ENCODE data around the gene KDM8. TPM values are rescaled to one million over a fixed set of nuclear protein-coding genes. Genes with fewer than 3 reads are reported as not detected.

Gene KDM8
- polyA plus RNA-seq, 1 of the 3 experiments (the other 2 are of a cell fraction) = 3.3 TPM

DNA sequence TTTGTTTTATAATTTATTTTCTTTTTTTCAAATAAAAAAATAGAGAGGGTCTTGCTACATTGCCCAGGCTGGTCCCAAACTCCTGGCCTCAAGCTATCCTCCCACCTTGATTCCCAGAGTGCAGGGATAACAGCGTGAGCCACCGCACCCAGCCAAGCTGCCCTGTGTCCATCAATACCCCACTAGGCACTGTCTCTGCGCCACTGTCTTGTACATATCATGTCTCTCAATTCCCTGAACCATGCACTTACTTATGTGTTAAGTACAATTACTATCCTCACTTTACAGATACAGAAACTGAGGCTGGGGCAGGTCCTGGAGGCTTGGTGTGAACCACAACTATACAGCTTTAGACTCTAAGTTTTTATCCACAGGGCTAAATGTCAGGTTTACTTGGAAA lies 53.5 kb downstream of the KDM8 start (continued):
- TF ChIP-seq, protein P1, sequence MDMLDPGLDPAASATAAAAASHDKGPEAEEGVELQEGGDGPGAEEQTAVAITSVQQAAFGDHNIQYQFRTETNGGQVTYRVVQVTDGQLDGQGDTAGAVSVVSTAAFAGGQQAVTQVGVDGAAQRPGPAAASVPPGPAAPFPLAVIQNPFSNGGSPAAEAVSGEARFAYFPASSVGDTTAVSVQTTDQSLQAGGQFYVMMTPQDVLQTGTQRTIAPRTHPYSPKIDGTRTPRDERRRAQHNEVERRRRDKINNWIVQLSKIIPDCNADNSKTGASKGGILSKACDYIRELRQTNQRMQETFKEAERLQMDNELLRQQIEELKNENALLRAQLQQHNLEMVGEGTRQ (IDR thresholded peaks at IDR 0.05; ENCODE audit: borderline replicate concordance, low read depth, low read length) = no peak
- TF ChIP-seq MEF2A (IDR thresholded peaks at IDR 0.05; ENCODE audit: borderline replicate concordance, low read depth) (no peak), GABPA (IDR thresholded peaks at IDR 0.05; ENCODE audit: low read depth) (no peak)

DNA sequence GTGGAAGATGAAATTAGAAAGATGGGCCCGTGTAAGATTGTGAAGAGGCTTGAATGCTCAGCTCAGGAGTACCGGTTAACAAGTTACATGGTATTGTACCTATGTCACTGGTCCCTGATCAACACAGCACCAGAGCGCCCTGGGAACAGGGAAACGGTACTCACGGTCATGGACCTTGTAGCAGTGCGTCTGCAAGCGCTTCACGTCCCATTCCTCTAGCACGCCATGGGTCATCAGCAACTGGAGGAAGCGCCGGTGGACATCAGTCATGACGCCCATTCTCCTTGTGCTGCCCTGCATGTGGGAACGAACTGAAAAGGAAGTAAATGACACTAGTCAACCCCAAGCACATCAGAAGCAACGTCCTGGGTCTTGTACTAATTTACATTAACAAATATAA lies 53.9 kb downstream of the KDM8 start:
- H3F3A ChIP-seq (replicated peaks; ENCODE audit: insufficient read depth) = peaks cover 15% of the 10 kb centered on the region
- no peak overlapping the region for H3K9ac ChIP-seq
- H3K27ac ChIP-seq (ENCODE audit: low read depth in 2 of 2, low read length in 1 of 2) = no peak overlapping the region
- H3K9me3 ChIP-seq = no peaks in the 10 kb centered on the region
- no peak overlapping the region for H3K4me3 ChIP-seq (ENCODE audit: low read depth in 2 of 2, low read length in 1 of 2)
- DNase-seq = no peak
- peaks cover 14% of the 10 kb centered on the region; the same call in 1 of the 2 replicates for H3K79me2 ChIP-seq (ENCODE audit: insufficient read depth)
- ChIA-PET POLR2A (no interaction called here), CTCF (interaction anchor here (1.5 to 2.1 kb wide), 2 partner anchors 9 to 22 kb away, joined by 5 to 6 read pairs; no protein-coding TSS in a partner anchor)
- H3K4me2 ChIP-seq = no peak overlapping the region
- no peaks in the 10 kb centered on the region for H4K20me1 ChIP-seq (ENCODE audit: insufficient read depth)
- H3K36me3 ChIP-seq (replicated peaks in 1 of 2; ENCODE audit: control insufficient read depth in 1 of 2, insufficient read depth in 2 of 2, low read length in 1 of 2) = peaks cover 8 to 19% of the 10 kb centered on the region in 2 experiments
- no peaks in the 10 kb centered on the region for H3K27me3 ChIP-seq (ENCODE audit: insufficient read depth)
- peaks cover 0 to 18% of the 10 kb centered on the region in 2 experiments; a peak in 2 of 4 replicates for H3K4me1 ChIP-seq (ENCODE audit: control insufficient read depth in 1 of 2, insufficient read depth in 2 of 2, low read depth in 1 of 2, low read length in 1 of 2)
- H2AFZ ChIP-seq (ENCODE audit: low read depth) = no peak overlapping the region
- WGBS (ENCODE audit: low lambda C conversion rate) = 95% methylated on average over 11 of the region's 14 CpGs
- H3K9me2 ChIP-seq = no peaks in the 10 kb centered on the region
- no peak for TF ChIP-seq MXI1 (IDR thresholded peaks at IDR 0.05; ENCODE audit: low read depth, low read length)
- TF ChIP-seq TEAD4 (IDR thresholded peaks at IDR 0.05; ENCODE audit: borderline replicate concordance, insufficient read depth) = no peak
- TF ChIP-seq EZH2phosphoT487 (IDR thresholded peaks at IDR 0.05; ENCODE audit: borderline replicate concordance, low read depth) = no peak
- TF ChIP-seq, protein P2, sequence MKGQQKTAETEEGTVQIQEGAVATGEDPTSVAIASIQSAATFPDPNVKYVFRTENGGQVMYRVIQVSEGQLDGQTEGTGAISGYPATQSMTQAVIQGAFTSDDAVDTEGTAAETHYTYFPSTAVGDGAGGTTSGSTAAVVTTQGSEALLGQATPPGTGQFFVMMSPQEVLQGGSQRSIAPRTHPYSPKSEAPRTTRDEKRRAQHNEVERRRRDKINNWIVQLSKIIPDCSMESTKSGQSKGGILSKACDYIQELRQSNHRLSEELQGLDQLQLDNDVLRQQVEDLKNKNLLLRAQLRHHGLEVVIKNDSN (IDR thresholded peaks at IDR 0.05; ENCODE audit: borderline replicate concordance, low read depth) = no peak
- no peak for TF ChIP-seq ELF1 (IDR thresholded peaks at IDR 0.05)
- TF ChIP-seq SMC3 (IDR thresholded peaks at IDR 0.05; ENCODE audit: low read depth, low read length) = no peak
- TF ChIP-seq RXRA (IDR thresholded peaks at IDR 0.05; ENCODE audit: borderline replicate concordance, low read depth) = no peak
- TF ChIP-seq GATA2 (CRISPR knock-in tag; IDR thresholded peaks at IDR 0.05) = no peak
- no peak for TF ChIP-seq FOXM1 (IDR thresholded peaks at IDR 0.05; ENCODE audit: low read depth)
- TF ChIP-seq RCOR1 (IDR thresholded peaks at IDR 0.05; ENCODE audit: low read length) = no peak
- no peak for TF ChIP-seq CHD2 (IDR thresholded peaks at IDR 0.05; ENCODE audit: low read length, partially characterized antibody)
- no peak for TF ChIP-seq TCF12 (IDR thresholded peaks at IDR 0.05)
- no peak for TF ChIP-seq SIN3A (IDR thresholded peaks at IDR 0.05; ENCODE audit: borderline replicate concordance, low read depth, low read length)
- no peak for TF ChIP-seq FOXJ3 (CRISPR knock-in tag; IDR thresholded peaks at IDR 0.05)
- TF ChIP-seq NRF1 (IDR thresholded peaks at IDR 0.05; ENCODE audit: low read depth, low read length) = no peak
- no peak for TF ChIP-seq JUND (IDR thresholded peaks at IDR 0.05)
- TF ChIP-seq NFIC (IDR thresholded peaks at IDR 0.05; ENCODE audit: borderline replicate concordance) = no peak
- no peak for TF ChIP-seq RAD21 (IDR thresholded peaks at IDR 0.05; ENCODE audit: low read length)
- no peak for TF ChIP-seq EP300 (IDR thresholded peaks at IDR 0.05; ENCODE audit: borderline replicate concordance in 1 of 2, low read depth in 1 of 2, low read length in 1 of 2)
- TF ChIP-seq YY1 (IDR thresholded peaks at IDR 0.05; ENCODE audit: low read depth) = no peak
